ENCODE data around the gene KCNN3. TPM values are rescaled to one million over a fixed set of nuclear protein-coding genes. Genes with fewer than 3 reads are reported as not detected.
A peak's percentile ranks its signal among the peaks of the same experiment; 100 is the strongest.

The KCNN3 gene
- total RNA-seq, 2 experiments from 2014 or later = 0.06 TPM; not detected in 1

DNA sequence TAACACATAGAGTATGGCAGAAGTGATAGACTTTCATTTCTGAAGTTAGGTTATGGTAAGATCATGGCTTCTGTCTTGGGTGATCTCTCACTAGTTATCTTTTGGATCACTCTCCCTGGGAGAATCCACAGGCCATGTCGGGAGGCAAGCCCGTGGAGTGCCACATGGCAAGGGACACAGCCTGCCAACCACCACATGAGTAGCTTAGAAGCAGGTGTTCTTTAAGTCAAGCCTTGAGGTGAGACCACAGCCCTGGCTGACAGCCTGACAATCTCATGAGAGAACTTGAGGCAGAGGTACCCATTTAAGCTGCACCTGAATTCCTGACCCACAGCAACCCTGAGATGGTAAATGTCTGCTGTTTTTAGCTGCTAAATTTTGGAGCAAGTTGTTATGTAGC is 130.4 kb downstream of the KCNN3 start:
- POLR2A ChIA-PET = no interaction called here
- Mint-ChIP-seq H3K9me3 (peaks cover 3% of the 10 kb centered on the region), H3K27ac (no peak overlapping the region), H3K4me1 (peaks cover 38% of the 10 kb centered on the region), H3K4me3 (no peak overlapping the region), H3K27me3 (peaks cover 40% of the 10 kb centered on the region), H3K36me3 (peaks cover 4% of the 10 kb centered on the region)
- no peak for ATAC-seq (ENCODE audit: low read depth)
- peak; percentile 20 for DNase-seq

GRCh38 chr1:154736841-154737240 is 133.2 kb downstream of the KCNN3 start:
- Mint-ChIP-seq H3K4me3 (no peak overlapping the region), H3K4me1 (peaks cover 34% of the 10 kb centered on the region), H3K27ac (peak overlapping the region; percentile 22), H3K27me3 (peaks cover 27% of the 10 kb centered on the region), H3K36me3 (peaks cover under 1% of the 10 kb centered on the region), H3K9me3 (peaks cover 3% of the 10 kb centered on the region)
- ATAC-seq (ENCODE audit: low read depth) = peak; percentile 40
- POLR2A ChIA-PET = interaction anchor here (0.6 to 2.1 kb wide), 2 partner anchors 8 to 1198 kb away, joined by 3 to 10 read pairs; no protein-coding TSS in a partner anchor
- peak; percentile 10 for DNase-seq

GRCh38 chr1:154735804-154736168 is 134.3 kb downstream of the KCNN3 start:
- Mint-ChIP-seq H3K4me1 (peaks cover 34% of the 10 kb centered on the region), H3K9me3 (no peaks in the 10 kb centered on the region), H3K27ac (peak overlapping the region; percentile 54), H3K27me3 (peaks cover 20% of the 10 kb centered on the region), H3K4me3 (no peak overlapping the region), H3K36me3 (no peaks in the 10 kb centered on the region)
- no peak for DNase-seq
- POLR2A ChIA-PET = interaction anchor here (0.5 to 2.1 kb wide), 2 partner anchors 9 to 1101 kb away, joined by 3 to 10 read pairs; no protein-coding TSS in a partner anchor
- peak; percentile 40 for ATAC-seq (ENCODE audit: low read depth)

DNA sequence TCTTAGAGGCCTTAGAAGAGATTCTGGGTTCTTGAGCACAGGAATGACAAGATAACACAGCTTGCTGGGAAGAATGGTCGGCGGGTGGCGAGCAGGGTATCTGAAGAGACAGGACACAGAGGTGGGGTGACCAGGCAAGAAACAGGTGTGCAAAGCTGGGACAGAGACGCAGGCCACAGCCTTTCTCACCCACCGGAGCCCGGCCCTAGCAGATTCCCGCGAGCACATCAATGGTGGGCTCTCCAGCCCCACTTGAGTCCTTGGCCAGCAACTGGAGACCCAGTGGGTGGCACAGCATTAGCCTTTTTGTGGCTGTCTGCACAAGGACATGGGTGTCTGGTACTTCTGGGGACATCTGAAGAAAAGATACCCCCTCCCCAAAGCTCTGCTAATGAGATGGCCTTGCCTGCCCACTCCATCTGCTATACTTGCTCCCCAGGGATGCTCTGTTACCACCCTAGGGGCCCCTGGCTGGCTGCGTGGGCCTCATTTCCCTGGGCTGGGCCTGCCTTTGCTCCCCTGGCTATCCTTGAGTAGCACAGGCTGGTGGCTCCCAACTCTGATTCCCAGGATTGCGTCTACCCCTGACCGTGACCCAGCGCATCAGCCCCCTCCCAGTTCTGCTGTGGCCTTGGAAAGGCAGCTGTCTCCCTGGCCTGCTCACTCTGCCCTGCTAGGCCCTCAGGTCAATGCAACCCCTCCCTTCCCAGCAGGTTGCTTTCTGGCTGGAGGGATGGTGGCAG is 134.8 kb downstream of the KCNN3 start:
- DNase-seq = no peak
- Mint-ChIP-seq H3K4me1 (peaks cover 37% of the 10 kb centered on the region), H3K4me3 (no peak overlapping the region), H3K27me3 (peaks cover 17% of the 10 kb centered on the region), H3K9me3 (no peaks in the 10 kb centered on the region), H3K27ac (peak overlapping the region; percentile 53), H3K36me3 (no peaks in the 10 kb centered on the region)
- POLR2A ChIA-PET = interaction anchor here (0.5 to 2.1 kb wide), 4 partner anchors 9 to 1101 kb away, joined by 3 to 10 read pairs (median 3); no protein-coding TSS in a partner anchor
- ATAC-seq (ENCODE audit: low read depth) = no peak

GRCh38 chr1:154733621-154734020 is 136.5 kb downstream of the KCNN3 start:
- H3K9me3 Mint-ChIP-seq = no peaks in the 10 kb centered on the region
- H3K4me1 Mint-ChIP-seq = peaks cover 35% of the 10 kb centered on the region
- no peak for DNase-seq
- POLR2A ChIA-PET = interaction anchor here (0.8 to 1.4 kb wide), 2 partner anchors 14 to 58 kb away, joined by 3 to 4 read pairs; no protein-coding TSS in a partner anchor
- no peaks in the 10 kb centered on the region for H3K36me3 Mint-ChIP-seq
- no peak for ATAC-seq (ENCODE audit: low read depth)
- no peak overlapping the region for H3K4me3 Mint-ChIP-seq
- H3K27ac Mint-ChIP-seq = no peak overlapping the region
- H3K27me3 Mint-ChIP-seq = peaks cover 18% of the 10 kb centered on the region

GRCh38 chr1:154730986-154731489 is 139.0 kb downstream of the KCNN3 start:
- H3K27ac Mint-ChIP-seq = no peak overlapping the region
- ATAC-seq (ENCODE audit: low read depth) = no peak

GRCh38 chr1:154730259-154730658 is 139.8 kb downstream of the KCNN3 start:
- DNase-seq (no peak), ATAC-seq (ENCODE audit: low read depth) (no peak)
- POLR2A ChIA-PET = no interaction called here
- Mint-ChIP-seq H3K27ac (peak overlapping the region; percentile 25), H3K27me3 (peaks cover 8% of the 10 kb centered on the region), H3K4me1 (peaks cover 25% of the 10 kb centered on the region), H3K36me3 (no peaks in the 10 kb centered on the region), H3K9me3 (no peaks in the 10 kb centered on the region), H3K4me3 (no peak overlapping the region)

More at GRCh38 chr1:154730986-154731489, 139.0 kb downstream of the KCNN3 start:
- no peak overlapping the region for H3K4me3 Mint-ChIP-seq
- no peak for DNase-seq
- H3K4me1 Mint-ChIP-seq = peaks cover 29% of the 10 kb centered on the region
- no peaks in the 10 kb centered on the region for H3K9me3 Mint-ChIP-seq
- H3K36me3 Mint-ChIP-seq = no peaks in the 10 kb centered on the region
- H3K27me3 Mint-ChIP-seq = peaks cover 8% of the 10 kb centered on the region
- POLR2A ChIA-PET = interaction anchor here (0.5 kb wide), 1 partner anchor 60 kb away, joined by 3 read pairs; no protein-coding TSS in a partner anchor

GRCh38 chr1:154729577-154729976 is 140.5 kb downstream of the KCNN3 start:
- no peak for DNase-seq
- POLR2A ChIA-PET = no interaction called here
- no peaks in the 10 kb centered on the region for H3K36me3 Mint-ChIP-seq
- peaks cover 23% of the 10 kb centered on the region for H3K4me1 Mint-ChIP-seq
- peaks cover 8% of the 10 kb centered on the region for H3K27me3 Mint-ChIP-seq
- H3K27ac Mint-ChIP-seq = no peak overlapping the region
- H3K9me3 Mint-ChIP-seq = no peaks in the 10 kb centered on the region
- ATAC-seq (ENCODE audit: low read depth) = no peak
- no peak overlapping the region for H3K4me3 Mint-ChIP-seq

DNA sequence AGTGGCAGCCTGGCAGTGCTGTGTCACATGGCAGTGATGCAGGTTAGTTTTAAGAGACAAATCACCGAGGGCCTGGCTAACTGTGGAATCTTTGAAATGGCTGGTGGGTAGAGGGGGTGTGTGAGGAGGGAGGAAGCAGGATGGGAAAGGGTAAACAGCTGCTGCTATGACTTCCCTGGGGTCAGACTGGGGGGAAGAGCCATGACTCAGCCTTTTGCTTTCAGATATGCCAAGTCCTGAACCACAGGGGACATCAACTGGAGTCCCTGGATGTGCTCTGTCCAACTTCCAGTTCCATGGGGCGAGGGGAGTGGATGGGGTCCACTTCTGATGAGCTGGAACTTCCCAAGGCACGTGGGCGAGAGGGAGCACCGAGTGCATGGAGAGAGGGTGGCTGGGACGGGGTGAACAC is 141.0 kb downstream of the KCNN3 start:
- no peaks in the 10 kb centered on the region for H3K36me3 Mint-ChIP-seq
- ATAC-seq (ENCODE audit: low read depth) = no peak
- DNase-seq = no peak
- peaks cover 10% of the 10 kb centered on the region for H3K27me3 Mint-ChIP-seq
- POLR2A ChIA-PET = no interaction called here
- no peak overlapping the region for H3K27ac Mint-ChIP-seq
- no peaks in the 10 kb centered on the region for H3K9me3 Mint-ChIP-seq
- peaks cover 20% of the 10 kb centered on the region for H3K4me1 Mint-ChIP-seq
- no peak overlapping the region for H3K4me3 Mint-ChIP-seq

DNA sequence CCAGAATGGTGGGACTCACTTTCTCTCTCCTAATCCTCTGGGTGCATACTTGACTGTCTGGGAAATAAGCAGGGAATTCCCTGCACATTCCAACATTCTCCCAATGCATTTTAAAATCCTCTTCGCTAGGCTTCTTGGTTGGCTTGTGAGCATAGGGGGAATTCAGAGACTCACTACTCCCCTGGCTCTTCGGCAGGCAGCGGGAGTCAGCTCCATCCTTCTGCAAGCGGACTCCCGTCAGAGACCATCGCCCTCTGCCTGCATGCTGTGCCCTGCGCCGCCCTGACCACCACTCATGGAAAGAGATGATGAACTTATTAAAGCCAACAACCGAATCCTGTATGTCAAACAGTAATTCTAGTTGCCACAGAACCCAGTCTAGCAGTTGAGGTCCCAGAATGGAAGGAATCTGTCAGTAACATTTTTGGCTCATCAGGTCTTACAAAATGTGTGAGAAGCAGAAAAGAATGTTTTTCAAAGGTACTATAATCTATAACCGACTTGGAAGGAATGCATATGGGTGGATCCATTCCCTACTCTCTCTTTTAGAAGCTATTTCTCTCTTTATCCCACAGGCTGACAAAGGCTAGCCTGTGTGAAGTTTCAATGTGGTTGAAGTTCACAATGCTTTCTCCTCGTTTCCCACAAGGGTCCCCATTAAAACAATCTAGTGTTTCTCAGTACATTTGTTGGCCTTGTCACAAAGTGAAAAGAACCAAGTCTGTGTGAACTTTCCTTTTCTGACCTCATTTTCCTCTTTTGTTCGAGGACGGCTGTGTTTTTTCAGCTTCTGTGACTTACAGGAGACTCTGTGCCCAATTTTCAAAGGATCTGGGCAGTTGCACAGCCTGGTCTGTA is 143.0 kb downstream of the KCNN3 start:
- no peak for DNase-seq
- Mint-ChIP-seq H3K36me3 (no peaks in the 10 kb centered on the region), H3K27me3 (peaks cover 8% of the 10 kb centered on the region), H3K4me3 (no peak overlapping the region), H3K4me1 (peaks cover 18% of the 10 kb centered on the region), H3K9me3 (no peaks in the 10 kb centered on the region), H3K27ac (no peak overlapping the region)
- POLR2A ChIA-PET = no interaction called here
- no peak for ATAC-seq (ENCODE audit: low read depth)

GRCh38 chr1:154726443-154726842 is 143.6 kb downstream of the KCNN3 start:
- peak; percentile 56 for ATAC-seq (ENCODE audit: low read depth)
- H3K4me1 Mint-ChIP-seq = peaks cover 18% of the 10 kb centered on the region
- DNase-seq = no peak
- H3K27ac Mint-ChIP-seq = no peak overlapping the region
- H3K4me3 Mint-ChIP-seq = no peak overlapping the region
- POLR2A ChIA-PET = interaction anchor here (0.8 kb wide), 1 partner anchor 8 kb away, joined by 3 read pairs; no protein-coding TSS in a partner anchor
- H3K27me3 Mint-ChIP-seq = peaks cover 8% of the 10 kb centered on the region
- no peaks in the 10 kb centered on the region for H3K36me3 Mint-ChIP-seq
- no peaks in the 10 kb centered on the region for H3K9me3 Mint-ChIP-seq

- Mint-ChIP-seq H3K4me1 (peaks cover 19% of the 10 kb centered on the region), H3K27ac (no peak overlapping the region), H3K27me3 (peaks cover 8% of the 10 kb centered on the region), H3K9me3 (no peaks in the 10 kb centered on the region), H3K4me3 (no peak overlapping the region), H3K36me3 (no peaks in the 10 kb centered on the region)
- DNase-seq = no peak
- no peak for ATAC-seq (ENCODE audit: low read depth)
- POLR2A ChIA-PET = interaction anchor here (0.8 kb wide), 1 partner anchor 9 kb away, joined by 3 read pairs; no protein-coding TSS in a partner anchor
These were observed 144.2 kb downstream of the KCNN3 start for GRCh38 chr1:154725865-154726264.

Measured in activated naive CD8-positive, alpha-beta T cell treated with anti-CD3 and anti-CD28 coated beads, Interleukin-2, amount 10 ng/mL, durations not matched to agents 7 days and 5 days (primary cell).